ENCODE results near the gene KCTD11.

KCTD11 gene

DNA sequence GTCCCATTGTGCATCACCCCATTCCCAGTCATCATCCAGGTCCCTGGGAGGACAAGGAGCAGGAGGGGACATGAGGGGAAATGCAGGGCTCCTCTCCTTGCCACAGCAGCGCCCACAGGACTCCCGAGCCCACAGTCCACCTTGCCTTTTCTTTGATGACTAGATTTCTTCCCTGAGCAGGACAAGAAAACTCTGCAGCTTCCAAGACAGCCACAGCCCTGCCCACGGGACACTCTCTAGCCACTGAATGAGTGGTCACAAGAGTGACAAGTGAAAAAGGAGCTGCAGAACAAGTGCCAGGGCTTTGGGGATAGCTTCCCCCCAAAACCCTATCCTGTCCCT lies 27.6 kb upstream of the KCTD11 start:
- TF ChIP-seq, protein P1, sequence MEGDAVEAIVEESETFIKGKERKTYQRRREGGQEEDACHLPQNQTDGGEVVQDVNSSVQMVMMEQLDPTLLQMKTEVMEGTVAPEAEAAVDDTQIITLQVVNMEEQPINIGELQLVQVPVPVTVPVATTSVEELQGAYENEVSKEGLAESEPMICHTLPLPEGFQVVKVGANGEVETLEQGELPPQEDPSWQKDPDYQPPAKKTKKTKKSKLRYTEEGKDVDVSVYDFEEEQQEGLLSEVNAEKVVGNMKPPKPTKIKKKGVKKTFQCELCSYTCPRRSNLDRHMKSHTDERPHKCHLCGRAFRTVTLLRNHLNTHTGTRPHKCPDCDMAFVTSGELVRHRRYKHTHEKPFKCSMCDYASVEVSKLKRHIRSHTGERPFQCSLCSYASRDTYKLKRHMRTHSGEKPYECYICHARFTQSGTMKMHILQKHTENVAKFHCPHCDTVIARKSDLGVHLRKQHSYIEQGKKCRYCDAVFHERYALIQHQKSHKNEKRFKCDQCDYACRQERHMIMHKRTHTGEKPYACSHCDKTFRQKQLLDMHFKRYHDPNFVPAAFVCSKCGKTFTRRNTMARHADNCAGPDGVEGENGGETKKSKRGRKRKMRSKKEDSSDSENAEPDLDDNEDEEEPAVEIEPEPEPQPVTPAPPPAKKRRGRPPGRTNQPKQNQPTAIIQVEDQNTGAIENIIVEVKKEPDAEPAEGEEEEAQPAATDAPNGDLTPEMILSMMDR (conservative IDR thresholded peaks at IDR 0.05; ENCODE audit: low read depth, low read length), result no peak
- DNase-seq (ENCODE audit: low read depth), result no peak
- H3K4me3 ChIP-seq (ENCODE audit: low read length), result no peak overlapping the region

- no peak for DNase-seq (ENCODE audit: low read depth)
- TF ChIP-seq, protein P1 (conservative IDR thresholded peaks at IDR 0.05; ENCODE audit: low read depth, low read length), result no peak
- no peak overlapping the region for H3K4me3 ChIP-seq (ENCODE audit: low read length)
Observed at GRCh38 chr17:7325031-7325528, 26.9 kb upstream of the KCTD11 start.

DNA sequence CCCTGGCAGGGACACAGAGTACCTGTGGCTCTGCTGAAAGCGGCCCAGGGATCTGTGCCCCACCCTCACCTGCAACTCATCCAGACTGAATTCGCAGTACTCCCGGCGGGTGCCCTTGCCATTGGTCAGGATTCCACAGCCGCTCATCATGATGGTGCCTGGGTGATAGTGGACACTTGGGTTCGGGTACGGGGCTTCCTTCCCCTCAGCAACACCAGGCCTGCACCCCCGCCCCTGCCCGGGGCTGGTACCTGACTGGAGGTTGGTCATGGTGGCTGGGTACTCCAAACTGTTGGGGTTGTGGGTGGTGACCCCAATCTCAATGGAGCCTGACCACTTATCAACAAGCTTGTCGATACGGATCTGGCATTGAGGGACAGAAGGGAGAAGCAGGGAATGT lies 25.8 kb upstream of the KCTD11 start:
- TF ChIP-seq, protein P1 (conservative IDR thresholded peaks at IDR 0.05; ENCODE audit: low read depth, low read length), result no peak
- H3K4me3 ChIP-seq (ENCODE audit: low read length), result no peak overlapping the region
- no peak for DNase-seq (ENCODE audit: low read depth)

DNA sequence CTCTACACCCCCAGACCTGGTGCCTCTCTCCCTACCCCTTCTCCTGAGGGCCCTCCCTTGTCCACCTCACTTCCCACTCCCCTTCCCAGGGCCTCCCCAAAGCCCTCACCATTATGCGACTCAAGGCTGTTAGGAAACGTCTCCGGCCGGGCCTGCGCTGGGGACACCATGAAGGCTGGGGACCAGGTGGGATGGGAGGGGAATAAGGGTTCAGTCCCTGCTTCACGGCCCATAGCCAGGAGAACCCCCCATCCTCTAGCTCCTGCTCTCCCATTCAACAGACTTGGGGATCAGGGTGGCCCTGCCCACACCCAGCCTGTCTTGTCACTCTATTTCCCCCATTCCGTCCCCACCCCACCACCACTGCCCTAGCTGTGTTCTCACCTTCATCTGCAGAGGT lies 24.9 kb upstream of the KCTD11 start:
- no peak overlapping the region for H3K4me3 ChIP-seq (ENCODE audit: low read length)
- TF ChIP-seq, protein P1 (conservative IDR thresholded peaks at IDR 0.05; ENCODE audit: low read depth, low read length), result no peak
- DNase-seq (ENCODE audit: low read depth), result no peak

GRCh38 chr17:7327501-7327900 lies 24.5 kb upstream of the KCTD11 start:
- no peak for DNase-seq (ENCODE audit: low read depth)
- H3K4me3 ChIP-seq (ENCODE audit: low read length), result no peak overlapping the region
- TF ChIP-seq, protein P1 (conservative IDR thresholded peaks at IDR 0.05; ENCODE audit: low read depth, low read length), result no peak

GRCh38 chr17:7328009-7328408 lies 24.0 kb upstream of the KCTD11 start:
- TF ChIP-seq, protein P1 (conservative IDR thresholded peaks at IDR 0.05; ENCODE audit: low read depth, low read length), result no peak
- H3K4me3 ChIP-seq (ENCODE audit: low read length), result peak overlapping the region; percentile 92
- DNase-seq (ENCODE audit: low read depth), result no peak

DNA sequence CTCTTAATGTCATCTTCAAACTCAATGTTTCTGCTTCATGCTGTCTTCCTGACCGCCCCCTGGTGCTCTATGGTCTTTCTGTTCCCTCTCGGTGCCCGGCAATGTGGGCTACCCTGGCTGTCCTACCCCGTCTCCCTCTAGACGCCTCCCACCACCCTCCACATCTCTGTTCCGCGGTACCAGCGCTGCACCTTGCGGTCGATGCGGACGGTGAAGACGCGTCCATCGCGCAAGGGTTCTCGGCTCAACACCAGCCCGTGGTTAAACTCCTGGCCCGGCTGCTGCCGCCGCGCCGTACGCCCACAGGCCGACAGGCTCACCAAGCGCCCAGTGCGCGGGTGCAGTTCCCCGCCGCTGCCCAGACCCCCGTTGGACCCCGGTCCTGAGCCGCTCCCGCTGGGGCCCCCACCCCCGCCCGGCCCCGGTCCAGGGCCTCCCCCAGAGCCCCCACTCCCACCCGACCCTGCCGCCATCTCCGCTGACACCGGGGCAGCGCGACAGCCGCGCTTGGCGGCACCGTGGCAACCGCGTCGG lies 23.1 kb upstream of the KCTD11 start, which contains the start of gene NEURL4:
NEURL4 (minus strand) TSS at position 496 of the 534 bp plus-strand sequence; CDS start at position 473, 23 bp downstream.
- TF ChIP-seq, protein P1 (conservative IDR thresholded peaks at IDR 0.05; ENCODE audit: low read depth, low read length), result peak; percentile 34

More for the DNA sequence above, 23.1 kb upstream of the KCTD11 start, which contains the start of gene NEURL4:
- DNase-seq (ENCODE audit: low read depth), result no peak
- peak within 1 kb of the TSS; percentile 92 for H3K4me3 ChIP-seq (ENCODE audit: low read length)
